GM19395 (cell line): ENCODE measurements around the gene EYA3.

Source experiments
- ATAC-seq: cut with Tn5 transposase; IDR thresholded peaks from one replicate; pipeline ENCODE4 v1.9.1; 2021; ENCODE audit warnings: mild to moderate bottlenecking, moderate library complexity; ENCODE audit not compliant: unreplicated experiment

The EYA3 gene

GRCh38 chr1:27949027-27949426 is 139.4 kb downstream of the EYA3 start:
- no peak for ATAC-seq

- no peak for ATAC-seq
These were observed 143.4 kb downstream of the EYA3 start for GRCh38 chr1:27945020-27945419.

- no peak for ATAC-seq
These were observed 146.5 kb downstream of the EYA3 start for GRCh38 chr1:27941671-27942540.

GRCh38 chr1:27940870-27941560 is 147.4 kb downstream of the EYA3 start:
- no peak for ATAC-seq

- no peak for ATAC-seq
These were observed 148.1 kb downstream of the EYA3 start for GRCh38 chr1:27940297-27940696.

GRCh38 chr1:27938488-27938887 is 149.9 kb downstream of the EYA3 start:
- no peak for ATAC-seq

- ATAC-seq: no peak
These were observed 150.9 kb downstream of the EYA3 start for GRCh38 chr1:27937524-27937836.

GRCh38 chr1:27936370-27936769 is 152.0 kb downstream of the EYA3 start:
- no peak for ATAC-seq

GRCh38 chr1:27935721-27936120 is 152.7 kb downstream of the EYA3 start:
- no peak for ATAC-seq

- no peak for ATAC-seq
These were observed 153.4 kb downstream of the EYA3 start, which contains the start of gene SMPDL3B for GRCh38 chr1:27934818-27935549. Gene SMPDL3B, plus strand, starts transcription at chr1:27935000. Its CDS starts 184 bp downstream, at chr1:27935184.

- no peak for ATAC-seq
These were observed 156.7 kb downstream of the EYA3 start for GRCh38 chr1:27931759-27932158.

GRCh38 chr1:27931184-27931583 is 157.2 kb downstream of the EYA3 start:
- ATAC-seq: no peak

- ATAC-seq: no peak
These were observed 160.0 kb downstream of the EYA3 start for GRCh38 chr1:27928216-27928954.

GRCh38 chr1:27922272-27922671 is 166.1 kb downstream of the EYA3 start:
- ATAC-seq: no peak
